H9 (cell line): Measurements from ENCODE around the gene ZNF287. TPM values are rescaled to one million over a fixed set of nuclear protein-coding genes. Genes with fewer than 3 reads are reported as not detected.

Experiments used
- DNase-seq: peaks from one replicate; pipeline ENCODE4 v3.0.0-alpha.2; 2017
- H2AFZ ChIP-seq: one replicate; pipeline ENCODE4 v1.6.1; 2013; ENCODE audit warnings: mild to moderate bottlenecking, low read length, control low read depth, moderate library complexity
- H2AK5ac ChIP-seq: 2 replicates; pipeline ENCODE4 v1.6.1; 2013; ENCODE audit warnings: low read length, control low read depth, mixed read lengths; ENCODE audit not compliant: insufficient read length
- H2BK120ac ChIP-seq: one replicate; pipeline ENCODE4 v1.6.1; 2013; ENCODE audit warnings: low read depth, mild to moderate bottlenecking, low read length, control low read depth, inconsistent platforms; ENCODE audit not compliant: poor library complexity, severe bottlenecking
- H2BK12ac ChIP-seq: 2 replicates; pipeline ENCODE4 v1.6.1; 2013; ENCODE audit warnings: low read length, control low read depth, mixed read lengths, low read depth; ENCODE audit not compliant: insufficient read length
- H2BK15ac ChIP-seq: 2 replicates; pipeline ENCODE4 v1.6.1; 2013; ENCODE audit warnings: low read depth, low read length, control low read depth
- H2BK20ac ChIP-seq: one replicate; pipeline ENCODE4 v1.6.1; 2013; ENCODE audit warnings: low read depth, mild to moderate bottlenecking, low read length, control low read depth, inconsistent platforms; ENCODE audit not compliant: poor library complexity, severe bottlenecking
- H2BK5ac ChIP-seq: 2 replicates; pipeline ENCODE4 v1.6.1; 2013; ENCODE audit warnings: low read length, control low read depth, mixed read lengths; ENCODE audit not compliant: insufficient read length
- H3K14ac ChIP-seq: 2 replicates; pipeline ENCODE4 v1.6.1; 2013; ENCODE audit warnings: low read length, control low read depth; ENCODE audit not compliant: insufficient read depth
- H3K18ac ChIP-seq: 2 replicates; pipeline ENCODE4 v1.6.1; 2013; ENCODE audit warnings: low read depth, mild to moderate bottlenecking, mixed read lengths, low read length, control low read depth; ENCODE audit not compliant: insufficient read length
- H3K23ac ChIP-seq: 2 replicates; pipeline ENCODE4 v1.6.1; 2013; ENCODE audit warnings: low read length, control low read depth, mixed read lengths, low read depth; ENCODE audit not compliant: insufficient read length
- H3K23me2 ChIP-seq: 2 replicates; pipeline ENCODE4 v1.6.1; 2013; ENCODE audit warnings: low read depth, mild to moderate bottlenecking, mixed read lengths, low read length, control low read depth; ENCODE audit not compliant: insufficient read length, poor library complexity, severe bottlenecking
- H3K27ac ChIP-seq: 2 replicates; pipeline ENCODE4 v1.5.1; 2013; ENCODE audit warnings: low read length, control low read depth, mixed read lengths, low read depth; ENCODE audit not compliant: insufficient read length
- H3K27me3 ChIP-seq: 2 replicates; pipeline ENCODE4 v1.6.1; 2013; ENCODE audit warnings: low read length, control low read depth, inconsistent platforms; ENCODE audit not compliant: insufficient read depth
- H3K4ac ChIP-seq: 2 replicates; pipeline ENCODE4 v1.6.1; 2013; ENCODE audit warnings: low read depth, mild to moderate bottlenecking, control low read depth, inconsistent platforms, low read length, moderate library complexity
- H3K4me1 ChIP-seq: 2 replicates; pipeline ENCODE4 v1.6.1; 2013; ENCODE audit warnings: low read length, control low read depth, inconsistent platforms; ENCODE audit not compliant: insufficient read depth
- H3K4me2 ChIP-seq: 2 replicates; pipeline ENCODE4 v1.6.1; 2013; ENCODE audit warnings: low read length, control low read depth, mixed read lengths; ENCODE audit not compliant: insufficient read length, insufficient read depth
- H3K56ac ChIP-seq: 2 replicates; pipeline ENCODE4 v1.6.1; 2013; ENCODE audit warnings: low read depth, mild to moderate bottlenecking, mixed read lengths, low read length, control low read depth; ENCODE audit not compliant: insufficient read length
- H3K79me1 ChIP-seq: 2 replicates; pipeline ENCODE4 v1.6.1; 2013; ENCODE audit warnings: low read depth, mild to moderate bottlenecking, moderate library complexity, low read length, control low read depth, inconsistent platforms; ENCODE audit not compliant: insufficient read depth, poor library complexity, severe bottlenecking
- H3K79me2 ChIP-seq: 2 replicates; pipeline ENCODE4 v1.6.1; 2013; ENCODE audit warnings: low read length, control low read depth, inconsistent platforms; ENCODE audit not compliant: insufficient read depth
- H3K9ac ChIP-seq: 2 replicates; pipeline ENCODE4 v1.6.1; 2013; ENCODE audit warnings: low read length, control low read depth, mixed read lengths; ENCODE audit not compliant: insufficient read length; ENCODE audit errors: extremely low read depth
- H3K9me3 ChIP-seq: one replicate; pipeline ENCODE4 v1.6.1; 2013; ENCODE audit warnings: low read depth, low read length, inconsistent platforms; ENCODE audit not compliant: control insufficient read depth
- H3T11ph ChIP-seq: one replicate; pipeline ENCODE4 v1.6.1; 2013; ENCODE audit warnings: mild to moderate bottlenecking, low read length, control low read depth, inconsistent platforms
- H4K20me1 ChIP-seq: one replicate; pipeline ENCODE4 v1.6.1; 2013; ENCODE audit not compliant: control insufficient read depth, insufficient read length, insufficient read depth
- H4K5ac ChIP-seq: 2 replicates; pipeline ENCODE4 v1.6.1; 2013; ENCODE audit warnings: low read depth, mild to moderate bottlenecking, mixed read lengths, low read length, control low read depth; ENCODE audit not compliant: insufficient read length
- H4K8ac ChIP-seq: replicated peaks from 2 replicates; pipeline ENCODE4 v1.6.1; 2013; ENCODE audit warnings: low read length, control low read depth, mixed read lengths, low read depth; ENCODE audit not compliant: insufficient read length
- H4K91ac ChIP-seq: 2 replicates; pipeline ENCODE4 v1.6.1; 2013; ENCODE audit warnings: low read depth, mild to moderate bottlenecking, moderate library complexity, mixed read lengths, low read length, control low read depth; ENCODE audit not compliant: insufficient read length
- H3K27ac Mint-ChIP-seq, 3 experiments: 2 replicates in 2 of 3; 3 replicates in 1 of 3; pipeline ENCODE4 v1.8.0; 2020 to 2021; ENCODE audit warnings: mixed read lengths in 3 of 3, mild to moderate bottlenecking in 1 of 3, moderate library complexity in 1 of 3
- H3K27me3 Mint-ChIP-seq: 2 replicates; pipeline ENCODE4 v1.8.0; 2021; ENCODE audit warnings: low read depth, mild to moderate bottlenecking, moderate library complexity, mixed read lengths
- H3K36me3 Mint-ChIP-seq, 3 experiments: 2 replicates in 2 of 3; 3 replicates in 1 of 3; pipeline ENCODE4 v1.8.0; 2020 to 2021; ENCODE audit warnings: low read depth in 3 of 3, mixed read lengths in 3 of 3; ENCODE audit not compliant: insufficient read depth in 1 of 3
- H3K4me1 Mint-ChIP-seq, 2 experiments: 2 replicates each; pipeline ENCODE4 v1.8.0; 2020; ENCODE audit warnings: mixed read lengths in 2 of 2
- H3K4me3 Mint-ChIP-seq, 2 experiments: 2 replicates in 1 of 2; 3 replicates in 1 of 2; pipeline ENCODE4 v1.8.0; 2020 to 2021; ENCODE audit warnings: mild to moderate bottlenecking in 2 of 2, mixed read lengths in 2 of 2, moderate library complexity in 1 of 2
- H3K9me3 Mint-ChIP-seq, 2 experiments: 2 replicates in 1 of 2; 3 replicates in 1 of 2; pipeline ENCODE4 v1.8.0; 2020; ENCODE audit warnings: mild to moderate bottlenecking in 2 of 2, mixed read lengths in 2 of 2, moderate library complexity in 1 of 2
- WGBS: extraction: QIAGEN DNeasy Blood & Tissue Kit; methylation state at CpG from one replicate; pipeline ENCODE4 v1.1.7; 2013; ENCODE audit warnings: missing lambda C conversion rate, low lambda C conversion rate, mixed read lengths; ENCODE audit not compliant: insufficient read length; ENCODE audit errors: extremely low coverage; 5-methylcytosine and 5-hydroxymethylcytosine counted together
- total RNA-seq: library from RNA; stranded (reverse); gene quantifications from 2 replicates; pipeline ENCODE4 v1.2.1, GENCODE V29; 2021
- TF ChIP-seq, protein P1 (sequence below): fragments of 200-600 bp; sonication (generic); conservative IDR thresholded peaks from 3 replicates; pipeline ENCODE4 v1.8.0; 2021; ENCODE audit warnings: antibody characterized with exemption, mild to moderate bottlenecking

Gene ZNF287
- total RNA-seq, 1 experiment from 2014 or later = 7.1 TPM

DNA sequence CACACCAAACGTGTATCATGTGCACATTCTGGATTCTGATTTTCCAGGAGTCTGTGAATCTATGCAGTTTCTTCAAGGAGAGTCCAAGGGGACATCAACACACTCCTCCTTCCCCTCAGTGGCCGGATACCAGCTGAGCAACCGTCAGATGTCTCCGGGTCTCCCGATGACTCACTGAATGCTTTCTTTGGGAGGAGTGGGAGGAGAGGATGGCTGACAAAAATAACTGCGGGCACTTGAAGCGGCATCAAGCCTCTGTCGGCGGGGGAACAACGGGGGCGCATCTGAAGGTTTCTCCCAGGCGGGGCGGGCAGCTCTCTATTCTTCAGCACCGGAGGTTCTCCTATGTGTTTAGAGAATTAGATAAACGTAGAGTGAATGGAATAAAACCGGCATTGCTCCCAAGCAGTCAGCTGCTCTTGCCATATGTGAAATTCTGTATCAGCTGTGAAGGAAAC lies 52.4 kb downstream of the ZNF287 start:
- Histone ChIP-seq H3T11ph (no peak overlapping the region), H3K23me2 (no peaks in the 10 kb centered on the region), H2BK15ac (no peak overlapping the region), H4K20me1 (no peaks in the 10 kb centered on the region), H2BK12ac (no peak overlapping the region), H2BK5ac (no peak overlapping the region), H3K4me2 (no peak overlapping the region), H3K18ac (no peak overlapping the region), H3K79me1 (no peaks in the 10 kb centered on the region), H3K27ac (no peak overlapping the region), H3K27me3 (no peaks in the 10 kb centered on the region; the same call in 1 of the 2 replicates), H2AFZ (no peak overlapping the region), H3K4ac (no peak overlapping the region), H3K9me3 (no peaks in the 10 kb centered on the region), H2BK20ac (no peak overlapping the region), H4K8ac (no peak overlapping the region), H2BK120ac (no peak overlapping the region), H2AK5ac (no peak overlapping the region), H4K5ac (no peak overlapping the region), H3K9ac (no peak overlapping the region), H3K4me1 (peaks cover 9% of the 10 kb centered on the region; the same call in 1 of the 2 replicates), H3K56ac (no peak overlapping the region), H4K91ac (no peak overlapping the region), H3K23ac (no peak overlapping the region), H3K14ac (no peak overlapping the region), H3K79me2 (no peaks in the 10 kb centered on the region)
- no peak overlapping the region for H3K27ac Mint-ChIP-seq
- WGBS = no CpG with 5 or more reads among the region's 16 CpGs
- no peaks in the 10 kb centered on the region for H3K9me3 Mint-ChIP-seq
- H3K36me3 Mint-ChIP-seq = peaks cover 0 to 3% (median 0%) of the 10 kb centered on the region in 3 experiments; a peak in 2 of 7 replicates
- TF ChIP-seq, protein P1, sequence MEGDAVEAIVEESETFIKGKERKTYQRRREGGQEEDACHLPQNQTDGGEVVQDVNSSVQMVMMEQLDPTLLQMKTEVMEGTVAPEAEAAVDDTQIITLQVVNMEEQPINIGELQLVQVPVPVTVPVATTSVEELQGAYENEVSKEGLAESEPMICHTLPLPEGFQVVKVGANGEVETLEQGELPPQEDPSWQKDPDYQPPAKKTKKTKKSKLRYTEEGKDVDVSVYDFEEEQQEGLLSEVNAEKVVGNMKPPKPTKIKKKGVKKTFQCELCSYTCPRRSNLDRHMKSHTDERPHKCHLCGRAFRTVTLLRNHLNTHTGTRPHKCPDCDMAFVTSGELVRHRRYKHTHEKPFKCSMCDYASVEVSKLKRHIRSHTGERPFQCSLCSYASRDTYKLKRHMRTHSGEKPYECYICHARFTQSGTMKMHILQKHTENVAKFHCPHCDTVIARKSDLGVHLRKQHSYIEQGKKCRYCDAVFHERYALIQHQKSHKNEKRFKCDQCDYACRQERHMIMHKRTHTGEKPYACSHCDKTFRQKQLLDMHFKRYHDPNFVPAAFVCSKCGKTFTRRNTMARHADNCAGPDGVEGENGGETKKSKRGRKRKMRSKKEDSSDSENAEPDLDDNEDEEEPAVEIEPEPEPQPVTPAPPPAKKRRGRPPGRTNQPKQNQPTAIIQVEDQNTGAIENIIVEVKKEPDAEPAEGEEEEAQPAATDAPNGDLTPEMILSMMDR = no peak
- H3K4me3 Mint-ChIP-seq = no peak overlapping the region
- DNase-seq = peak; percentile 70
- peaks cover 28% of the 10 kb centered on the region in 2 experiments for H3K4me1 Mint-ChIP-seq
- H3K27me3 Mint-ChIP-seq = peaks cover 42% of the 10 kb centered on the region
